Epithelial cell of prostate (primary cell): ENCODE measurements around the gene LST1.
"Not testable (repeated sequence)": the region's sequence is repeated elsewhere in the genome, so short reads cannot be mapped to it uniquely, and the experiment has no call there.

Experiments used
- DNase-seq: peaks from one replicate; pipeline ENCODE4 v3.0.0-alpha.2; 2011; ENCODE audit warnings: low read depth, low spot score
- H3K27ac ChIP-seq: fragments of 450-650 bp; 2 replicates; pipeline ENCODE4 v1.5.1; 2017; ENCODE audit warnings: mild to moderate bottlenecking

Gene LST1

DNA sequence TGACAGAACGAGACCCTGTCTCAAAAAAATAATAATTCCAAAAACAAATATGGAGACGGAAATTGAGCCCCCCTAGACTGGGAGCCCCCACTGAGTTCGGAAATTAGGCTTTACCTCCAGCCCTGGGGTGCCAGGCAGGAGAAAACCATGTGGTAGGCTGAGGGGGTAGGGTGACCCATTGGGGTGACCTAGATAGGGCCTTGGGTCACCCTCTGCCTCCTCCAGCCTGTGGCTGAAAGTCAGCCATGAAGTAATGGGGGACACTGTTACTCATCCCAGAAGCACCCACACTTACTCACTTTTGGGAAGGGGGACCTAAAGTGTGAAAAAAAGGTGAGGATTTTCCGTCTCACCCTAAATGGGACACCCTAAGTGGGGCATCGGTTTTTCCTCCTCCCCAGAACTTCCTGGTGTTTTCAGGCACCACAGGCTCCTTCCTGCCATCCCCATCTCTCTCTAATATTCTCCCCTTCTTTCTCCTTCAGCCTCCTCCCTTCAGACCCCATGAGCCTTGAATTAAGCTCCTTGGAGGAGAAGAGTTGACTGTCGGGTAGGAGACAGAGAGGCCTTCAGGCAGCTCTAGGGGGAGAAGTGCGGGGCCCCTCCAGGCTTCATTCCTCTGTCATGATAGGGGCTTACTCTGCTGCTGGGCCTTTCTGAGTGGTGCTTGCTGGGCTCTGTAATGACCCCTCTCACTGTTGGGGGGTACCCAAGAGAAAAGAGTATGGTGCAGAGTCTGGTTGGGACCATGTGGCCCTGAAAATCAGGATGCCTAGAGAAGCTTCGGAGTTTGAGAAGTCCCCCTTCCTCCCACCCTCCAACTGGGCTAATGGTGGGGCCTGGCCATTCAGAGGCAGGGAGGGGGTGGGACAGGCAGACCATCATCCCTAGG, 6.3 kb upstream of the LST1 start:
- DNase-seq, result no peak
- H3K27ac ChIP-seq, result no peak overlapping the region

DNA sequence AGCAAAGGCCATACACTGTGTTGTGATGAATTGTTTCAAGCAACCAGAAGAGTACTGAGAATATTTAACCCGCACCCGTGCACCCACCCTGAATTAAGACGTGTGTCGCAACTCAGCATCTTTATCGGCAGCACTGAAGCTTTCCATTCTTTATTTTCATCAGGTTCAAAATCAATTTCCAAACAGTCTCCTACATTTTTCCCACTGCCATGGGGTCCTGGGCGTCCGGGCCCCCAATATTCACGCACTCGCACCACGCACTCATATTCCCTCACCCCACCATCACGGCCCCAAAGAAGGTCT, 5.7 kb upstream of the LST1 start:
- no peak for DNase-seq
- H3K27ac ChIP-seq, result no peak overlapping the region

DNA sequence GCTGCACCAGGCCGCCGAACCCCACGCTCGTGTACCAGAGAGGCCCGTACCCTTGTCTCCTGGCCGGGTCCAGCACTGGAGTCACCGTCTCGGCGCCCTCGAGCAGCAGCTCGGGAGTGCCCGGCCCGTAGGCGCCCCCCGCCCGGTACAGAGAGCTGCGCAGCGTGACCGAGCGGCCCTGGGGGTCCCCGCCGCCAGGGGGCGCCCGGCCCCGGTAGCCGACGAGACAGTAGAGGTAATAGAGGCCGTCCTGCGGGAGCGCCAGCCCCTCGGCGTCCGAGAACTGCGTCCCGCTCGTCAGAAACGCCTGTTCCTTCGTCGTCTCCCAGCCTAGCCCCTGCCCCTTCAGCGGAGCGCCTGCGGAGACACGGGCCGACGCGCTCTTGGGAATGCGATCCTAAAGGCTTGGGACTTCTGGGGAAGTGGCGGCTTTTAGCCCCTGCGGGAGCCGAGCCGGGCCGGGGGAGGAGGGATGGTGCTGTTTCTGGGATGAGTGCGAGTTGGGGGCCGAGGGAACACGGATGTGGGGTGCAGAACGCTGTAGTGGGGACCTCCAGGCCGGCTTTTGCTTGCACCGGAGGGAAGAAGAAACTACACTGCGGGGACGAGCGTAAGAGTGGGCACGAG, 5.2 kb upstream of the LST1 start:
- no peak for DNase-seq
- no peak overlapping the region for H3K27ac ChIP-seq

DNA sequence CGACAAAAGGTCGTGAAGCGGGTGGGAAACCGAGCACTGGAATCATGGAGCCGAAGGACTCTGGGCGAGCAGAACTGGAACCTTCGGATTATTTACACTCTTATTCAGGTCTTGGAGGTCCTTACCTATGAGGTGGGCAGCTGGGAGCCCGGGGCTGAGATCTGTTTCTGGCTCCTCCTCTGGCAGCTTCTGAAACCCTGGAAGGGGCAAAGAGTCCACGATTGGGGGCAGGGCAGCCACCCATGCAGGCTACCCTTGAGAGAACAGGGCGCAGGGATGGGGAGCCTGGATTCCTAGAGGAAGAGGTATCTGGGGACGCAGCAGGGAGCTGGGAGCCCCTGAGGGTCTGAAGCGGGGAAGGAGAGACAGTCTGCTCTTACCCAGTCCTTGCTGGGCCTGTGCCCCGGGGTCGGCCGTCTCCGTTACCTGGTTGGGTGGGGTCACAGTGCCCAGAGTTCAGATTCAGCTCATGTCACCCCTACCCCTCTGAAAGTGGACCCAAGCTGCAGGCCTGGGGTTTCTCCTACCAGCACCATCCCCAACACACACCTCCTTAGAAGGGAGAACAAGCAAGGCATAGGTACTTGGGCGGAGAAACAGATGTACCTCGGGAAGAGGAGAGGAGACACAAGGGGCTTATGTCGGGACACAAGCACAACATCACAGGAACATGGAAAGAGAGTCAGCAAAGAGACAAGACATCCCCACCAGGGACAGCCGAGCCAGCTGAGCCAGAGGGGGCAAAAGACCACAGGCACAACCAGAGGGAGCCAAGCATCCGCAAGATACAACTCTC, 4.4 kb upstream of the LST1 start:
- DNase-seq, result no peak
- H3K27ac ChIP-seq, result no peak overlapping the region

DNA sequence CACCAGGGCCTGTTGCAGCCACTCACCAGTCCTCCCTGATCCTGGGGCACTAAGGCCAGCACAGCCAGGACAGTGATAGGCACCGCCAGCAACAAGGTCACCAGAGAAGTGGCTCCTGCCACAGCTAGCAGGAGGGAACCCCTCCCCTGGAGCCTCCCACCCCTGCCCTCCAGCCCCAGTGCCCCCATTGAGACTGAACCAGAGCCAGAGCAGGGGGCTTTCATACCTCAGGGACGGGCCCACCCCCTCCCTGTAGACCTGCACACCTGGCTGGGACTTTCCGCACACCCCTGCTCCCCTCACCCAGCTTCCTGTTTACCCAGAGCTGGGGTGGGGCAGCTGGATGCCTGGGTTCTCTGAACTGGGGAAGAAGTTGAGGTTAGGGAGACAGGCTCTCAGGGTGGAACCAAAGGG, 3.8 kb upstream of the LST1 start, which contains the start of gene LTB:
Gene LTB, minus strand, starts transcription at position 195 of the 414 bp plus-strand sequence. Its CDS starts 7 bp downstream, at position 188.
- no peak for DNase-seq
- H3K27ac ChIP-seq, result no peak within 1 kb of the TSS

DNA sequence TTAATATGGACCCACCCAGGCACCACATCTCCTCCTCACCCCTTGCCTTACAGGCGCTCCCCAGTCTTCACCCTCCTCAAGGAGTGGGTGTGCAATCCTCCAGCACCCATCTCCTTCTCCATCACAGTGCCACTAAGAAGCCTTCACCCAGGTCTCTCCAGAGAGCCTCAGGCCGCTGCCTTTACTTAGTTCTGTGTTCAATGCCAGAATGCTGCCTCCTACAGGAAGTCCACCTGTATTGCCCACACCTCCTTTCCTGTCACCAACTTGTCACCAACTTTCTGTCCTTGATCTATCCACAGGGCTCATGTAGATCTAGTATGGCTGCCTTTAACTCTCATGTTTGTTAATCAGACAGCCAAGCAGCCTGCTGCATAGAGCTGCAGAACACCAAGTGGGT, 586 bp upstream of the LST1 start:
- DNase-seq, result no peak
- H3K27ac ChIP-seq, result no peak overlapping the region

DNA sequence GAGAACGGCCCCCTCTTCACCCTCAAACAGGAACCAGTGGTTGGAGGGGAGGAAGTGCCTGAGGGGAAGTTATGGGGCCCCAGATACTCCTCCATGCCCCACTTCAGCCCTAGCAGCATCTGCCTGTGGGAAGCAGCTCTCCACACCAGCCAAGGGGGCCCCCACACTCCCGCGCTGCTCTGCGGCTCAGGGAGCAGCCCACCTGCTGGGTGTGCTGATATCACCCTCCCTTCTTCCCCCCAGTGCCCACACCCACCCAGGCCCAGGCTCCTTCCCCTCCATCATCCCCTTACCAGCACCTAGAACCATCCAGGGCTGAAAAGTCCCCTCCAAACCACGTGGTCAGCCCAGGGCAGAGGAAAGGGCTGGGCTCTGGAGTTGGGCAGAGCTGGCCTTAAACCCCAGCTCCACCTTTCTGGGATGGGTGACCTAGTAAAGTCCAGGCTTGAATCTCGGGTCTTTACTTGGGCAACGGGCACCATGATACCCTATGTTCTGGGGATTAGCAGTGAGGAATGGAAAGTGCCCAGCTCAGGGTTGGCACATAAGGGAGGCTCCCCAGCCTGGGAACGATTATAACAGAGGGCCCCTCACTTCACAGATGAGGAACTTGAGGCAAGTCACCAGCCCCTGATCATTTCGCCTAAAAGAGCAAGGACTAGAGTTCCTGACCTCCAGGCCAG, 663 bp downstream of the LST1 start:
- H3K27ac ChIP-seq, result no peak overlapping the region
- DNase-seq, result no peak

DNA sequence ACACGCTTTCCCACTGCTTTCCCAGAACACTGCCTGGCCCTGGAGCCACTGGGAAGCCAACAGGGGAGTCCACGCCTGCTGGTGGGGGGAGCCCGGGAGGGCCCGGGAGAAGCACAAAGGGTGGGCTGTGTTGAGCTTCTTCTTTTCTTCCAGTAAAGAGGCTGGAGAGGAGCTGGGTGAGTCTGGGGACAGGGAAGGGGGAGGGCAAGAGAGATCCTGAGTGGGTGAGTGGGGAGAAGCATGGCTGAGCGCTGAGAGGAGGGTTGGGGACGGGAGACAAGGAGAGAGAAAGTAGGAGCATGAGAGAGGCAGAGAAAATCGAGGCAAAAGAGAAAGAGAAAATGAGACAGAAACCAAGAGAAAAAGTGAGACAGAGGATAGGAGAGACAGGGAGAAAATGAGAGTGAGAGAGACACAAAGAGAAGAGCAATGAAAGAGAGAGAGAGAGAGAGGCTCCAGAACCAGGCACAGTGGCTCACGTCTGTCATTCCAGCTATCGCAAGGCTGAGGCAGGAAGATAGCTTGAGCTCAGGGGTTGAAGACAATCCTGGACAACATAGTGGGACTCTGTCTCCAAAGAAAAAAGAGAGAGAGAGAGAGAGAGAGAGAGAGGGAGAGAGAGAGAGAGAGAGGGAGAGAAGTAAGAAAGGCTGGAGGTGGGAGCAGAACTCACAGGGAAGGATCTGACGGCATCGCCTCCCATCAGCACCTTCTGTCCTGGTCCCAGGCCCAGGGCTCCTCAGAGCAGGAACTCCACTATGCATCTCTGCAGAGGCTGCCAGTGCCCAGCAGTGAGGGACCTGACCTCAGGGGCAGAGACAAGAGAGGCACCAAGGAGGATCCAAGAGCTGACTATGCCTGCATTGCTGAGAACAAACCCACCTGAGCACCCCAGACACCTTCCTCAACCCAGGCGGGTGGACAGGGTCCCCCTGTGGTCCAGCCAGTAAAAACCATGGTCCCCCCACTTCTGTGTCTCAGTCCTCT, 2.0 kb downstream of the LST1 start:
- no peak for DNase-seq
- no peak overlapping the region for H3K27ac ChIP-seq

DNA sequence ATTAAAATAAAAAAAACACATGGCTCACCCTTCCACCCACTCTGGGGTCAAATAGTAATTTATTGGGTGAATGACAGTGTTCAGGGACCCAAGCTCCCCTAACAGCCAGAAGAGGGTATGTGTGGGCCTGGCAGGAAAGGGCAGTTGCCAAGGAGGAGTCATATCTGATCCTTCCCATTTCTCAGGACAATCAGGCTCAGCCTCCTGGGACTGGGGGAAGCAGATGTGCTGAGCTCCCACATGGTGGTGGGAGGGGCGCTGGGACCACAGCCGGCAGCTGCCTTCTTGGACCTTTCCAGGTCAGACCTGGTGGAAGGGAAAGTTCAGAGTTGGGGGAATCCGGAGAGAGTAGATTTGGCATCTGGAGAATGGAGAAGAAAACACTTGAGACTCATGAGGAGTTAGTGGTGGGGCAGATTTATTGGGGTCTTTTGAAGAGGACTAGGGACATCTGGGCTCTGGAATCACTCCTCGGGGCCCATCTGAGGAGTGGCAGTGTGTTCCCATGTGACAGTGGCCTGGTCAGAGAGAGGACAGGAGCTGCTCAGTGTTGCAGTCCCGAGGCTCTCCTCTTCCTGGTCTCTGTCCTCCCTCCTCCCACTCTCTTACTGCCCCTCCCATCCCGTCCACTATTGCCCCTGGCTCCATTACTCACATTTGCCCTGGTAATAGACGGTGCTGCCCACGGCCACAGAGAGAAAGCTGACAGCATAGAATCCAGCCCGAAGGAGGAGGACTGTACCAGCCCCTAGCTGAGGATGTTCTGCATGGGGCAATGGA, 3.0 kb downstream of the LST1 start:
- H3K27ac ChIP-seq, result no peak overlapping the region
- no peak for DNase-seq

DNA sequence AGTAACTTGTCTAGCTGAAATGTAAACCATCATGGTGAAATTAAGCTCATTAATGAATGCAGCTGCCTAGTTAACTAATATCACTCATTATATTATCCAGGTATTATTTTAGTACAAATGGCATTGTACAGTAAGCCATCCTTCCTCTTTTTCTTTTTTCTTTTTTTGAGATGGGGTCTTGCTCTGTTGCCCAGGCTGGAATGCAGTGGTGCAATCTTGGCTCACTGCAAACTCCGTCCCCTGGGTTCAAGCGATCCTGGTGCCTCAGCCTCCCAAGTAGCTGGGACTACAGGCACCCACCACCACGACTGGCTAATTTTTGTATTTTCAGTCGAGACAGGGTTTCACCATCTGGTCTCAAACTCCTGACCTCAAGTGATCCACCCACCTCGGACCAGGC, 4.6 kb downstream of the LST1 start:
- DNase-seq, H3K27ac ChIP-seq: not testable (repeated sequence)

DNA sequence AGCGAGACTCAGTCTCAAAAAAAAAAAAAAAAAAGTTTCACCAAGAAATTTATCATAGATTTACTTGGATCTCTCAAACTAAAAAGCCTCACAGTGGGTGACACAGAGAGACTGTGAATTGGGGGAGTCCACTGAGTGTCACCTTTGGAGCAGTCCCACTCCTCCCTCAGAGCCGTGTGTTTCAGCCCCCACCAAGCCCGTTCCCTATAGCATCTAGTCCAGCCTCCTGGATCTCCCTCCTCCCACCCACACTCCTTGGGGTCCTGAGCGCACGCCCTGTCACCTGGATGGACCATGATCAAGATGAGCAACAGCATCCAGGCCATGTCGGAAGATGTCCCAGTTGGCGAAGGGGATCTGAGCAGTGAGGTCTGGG, 6.3 kb downstream of the LST1 start:
- DNase-seq, result no peak
- H3K27ac ChIP-seq, result no peak overlapping the region

DNA sequence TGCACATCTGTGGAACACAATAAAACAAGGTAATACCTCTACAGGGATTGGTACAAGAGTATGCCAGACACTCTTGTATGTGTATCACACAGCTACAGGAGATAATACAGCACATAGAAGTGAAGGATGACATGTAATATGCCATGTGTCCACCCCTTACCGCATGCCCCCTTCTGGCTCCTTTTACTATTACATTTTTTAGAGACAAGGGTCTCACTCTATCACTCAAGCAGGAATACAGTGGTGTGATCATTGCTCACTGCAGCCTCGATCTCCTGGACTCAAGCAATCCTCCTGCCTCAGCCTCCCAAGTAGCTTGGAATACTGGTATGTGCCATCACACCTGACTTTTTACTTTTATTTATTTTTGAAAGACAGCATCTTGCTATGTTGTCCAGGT, 10.9 kb downstream of the LST1 start:
- no peak for DNase-seq
- H3K27ac ChIP-seq, result no peak overlapping the region

DNA sequence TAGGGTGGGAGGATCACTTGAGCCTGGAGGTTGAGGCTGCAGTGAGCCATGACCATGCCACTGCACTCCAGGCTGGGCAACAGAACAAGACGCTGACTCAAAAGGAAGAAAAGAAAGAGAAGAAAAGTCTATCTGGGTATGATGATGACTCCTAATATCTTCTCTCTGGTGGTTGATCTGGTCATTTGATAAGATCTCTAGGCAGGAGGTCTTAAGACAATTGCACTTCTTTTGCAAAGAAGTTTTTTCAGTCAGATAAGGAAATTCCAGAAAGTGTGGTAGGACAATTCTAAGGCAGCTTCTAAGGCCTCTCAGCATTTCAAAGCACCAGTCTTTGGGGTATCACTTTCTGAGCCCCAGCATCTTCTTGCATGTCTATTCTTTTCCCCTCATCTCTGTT, 21.2 kb downstream of the LST1 start:
- no peak for DNase-seq
- no peak overlapping the region for H3K27ac ChIP-seq

DNA sequence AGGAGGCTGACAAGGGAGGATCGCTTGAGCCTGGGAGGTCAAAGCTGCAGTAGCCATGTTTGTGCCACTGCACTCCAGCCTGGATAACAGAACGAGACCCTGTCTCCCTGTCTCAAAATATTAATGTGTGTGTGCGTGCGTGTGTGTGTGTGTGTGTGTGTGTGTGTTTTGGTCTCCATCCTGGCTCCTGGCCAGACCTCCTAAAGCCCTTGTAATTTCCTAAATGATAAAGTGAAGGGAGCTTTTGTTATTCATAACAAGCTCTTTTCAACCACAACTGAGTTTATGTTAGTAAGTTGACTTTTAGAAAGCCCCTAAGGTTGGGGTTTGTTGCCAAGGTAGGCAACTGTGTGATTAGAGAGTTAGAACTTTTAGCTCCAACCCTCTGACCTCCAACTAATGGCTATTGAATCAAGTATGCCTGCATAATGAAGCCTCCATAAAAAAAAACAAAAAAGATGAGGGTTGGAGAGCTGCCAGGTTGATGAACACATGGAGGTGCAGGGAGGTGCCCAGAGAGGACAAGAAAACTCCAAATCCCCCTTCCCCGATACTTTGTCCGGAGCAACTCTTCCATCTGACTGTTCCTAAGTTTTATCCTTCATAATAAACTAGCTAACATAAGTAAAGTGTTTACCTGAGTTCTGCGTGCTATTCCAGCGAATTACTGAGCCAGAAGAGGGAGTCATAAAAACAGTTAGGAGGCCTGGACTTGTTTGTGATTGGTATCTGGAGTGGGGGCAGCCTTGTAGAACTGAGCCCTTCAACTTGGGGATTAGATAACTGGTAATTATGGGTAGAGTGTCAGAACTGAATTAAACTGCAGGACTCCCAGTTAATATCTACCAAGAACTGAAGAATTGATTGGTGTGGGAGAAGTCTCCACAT, 23.7 kb downstream of the LST1 start:
- H3K27ac ChIP-seq, result no peak overlapping the region
- DNase-seq, result no peak

DNA sequence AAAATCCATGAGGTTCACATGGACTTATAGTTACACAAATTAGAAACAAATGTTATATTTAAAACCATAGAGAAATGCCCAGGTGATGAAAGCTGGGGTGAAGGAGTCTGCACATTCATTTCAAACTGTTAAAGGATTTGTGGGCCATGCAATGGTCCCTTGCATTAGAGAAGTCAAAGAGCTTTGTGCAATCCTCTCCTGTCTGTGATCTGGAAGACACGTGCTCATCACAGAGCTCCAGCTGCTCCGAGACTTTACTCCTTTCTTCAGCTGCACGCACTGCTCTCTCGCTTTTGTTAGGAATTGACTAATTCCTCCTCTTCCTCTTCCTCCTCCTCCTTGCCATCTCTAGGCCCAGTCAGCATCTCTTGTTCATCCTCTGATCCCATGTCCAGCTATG, 24.9 kb downstream of the LST1 start:
- no peak overlapping the region for H3K27ac ChIP-seq
- DNase-seq, result no peak

DNA sequence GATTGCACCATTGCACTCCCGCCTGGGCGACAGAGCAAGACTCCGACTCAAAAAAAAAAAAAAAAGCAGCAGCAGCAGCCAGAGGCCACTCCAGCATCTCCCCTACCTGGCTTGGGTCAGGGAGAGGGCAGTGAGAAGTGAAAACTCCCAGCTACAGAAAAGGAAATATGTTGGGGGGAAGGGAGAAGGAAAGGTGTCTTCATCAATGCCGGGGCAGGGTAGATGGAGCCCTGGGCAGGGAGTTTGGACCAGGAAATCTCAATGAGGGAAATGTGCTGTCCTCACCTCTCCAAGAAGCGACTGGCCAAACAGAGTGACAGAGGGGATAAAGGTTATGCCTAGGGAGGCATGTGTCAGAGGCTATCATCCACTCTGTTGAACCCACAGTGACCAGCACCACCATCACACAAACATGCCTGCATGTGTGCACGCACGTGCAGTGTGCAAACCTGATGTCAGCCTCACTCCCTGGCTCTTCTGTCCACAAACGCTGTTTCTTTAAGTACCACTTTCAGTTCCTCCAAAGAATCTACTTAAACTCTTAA, 28.1 kb downstream of the LST1 start:
- no peak for DNase-seq
- H3K27ac ChIP-seq, result no peak overlapping the region
